Right lobe of liver (tissue), 4 donors: Measurements from ENCODE around the gene TIMM22.

Source experiments
- CTCF ChIP-seq, 4 donors: fragments of 200-600 bp in 3 of 4; fragments of 450-650 bp in 1 of 4; IDR thresholded peaks; one replicate each; pipeline versions ENCODE4 v1.5.1 to v1.8.0; 2016 to 2022; ENCODE audit warnings: antibody characterized with exemption in 4 of 4, mild to moderate bottlenecking in 2 of 4
- POLR2A ChIP-seq: fragments of 450-650 bp; IDR thresholded peaks from one replicate; pipeline ENCODE4 v1.6.1; 2017; ENCODE audit warnings: antibody characterized with exemption, mild to moderate bottlenecking
- donor health status: DM: no; HTN: no; CAD: no.
- donor health status: DM: no; HTN: no; CAD: no.
- donor health status: DM: no; HTN: yes; CAD: no.

GRCh38 chr17:1001640-1002411 is 4.9 kb downstream of the TIMM22 start:
- TF ChIP-seq POLR2A (no peak), CTCF (IDR thresholded peaks at IDR 0.05) (no peak)
